Kasumi-1 (cell line): ENCODE data around the gene LPGAT1.
"Not testable (repeated sequence)": the region's sequence is repeated elsewhere in the genome, so short reads cannot be mapped to it uniquely, and the experiment has no call there.

Experiments used
- DNase-seq, 2 experiments: peaks; one replicate each; lab custom pipeline; 2025; lab: John Stamatoyannopoulos, UW

The LPGAT1 gene

DNA sequence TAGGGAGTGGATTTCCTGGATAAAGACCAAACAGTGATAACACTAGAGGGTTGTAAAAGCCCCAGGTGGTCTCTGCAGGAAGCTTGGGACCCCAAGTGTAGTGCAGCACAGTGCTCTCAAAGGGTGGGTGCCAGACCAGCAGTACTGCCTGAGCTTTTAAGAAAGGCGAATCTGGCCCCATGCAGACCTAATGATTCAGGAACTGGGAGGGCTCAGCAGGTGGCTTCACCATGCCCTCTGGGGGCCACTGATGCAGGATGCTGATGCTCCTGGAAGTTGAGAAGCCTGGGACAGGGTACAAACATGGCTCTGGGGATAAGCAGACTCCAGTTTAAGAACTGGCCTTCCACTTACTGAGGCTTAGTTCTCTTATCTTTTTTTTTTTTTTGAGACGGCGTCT is 126.0 kb downstream of the LPGAT1 start:
- DNase-seq, result no peak

DNA sequence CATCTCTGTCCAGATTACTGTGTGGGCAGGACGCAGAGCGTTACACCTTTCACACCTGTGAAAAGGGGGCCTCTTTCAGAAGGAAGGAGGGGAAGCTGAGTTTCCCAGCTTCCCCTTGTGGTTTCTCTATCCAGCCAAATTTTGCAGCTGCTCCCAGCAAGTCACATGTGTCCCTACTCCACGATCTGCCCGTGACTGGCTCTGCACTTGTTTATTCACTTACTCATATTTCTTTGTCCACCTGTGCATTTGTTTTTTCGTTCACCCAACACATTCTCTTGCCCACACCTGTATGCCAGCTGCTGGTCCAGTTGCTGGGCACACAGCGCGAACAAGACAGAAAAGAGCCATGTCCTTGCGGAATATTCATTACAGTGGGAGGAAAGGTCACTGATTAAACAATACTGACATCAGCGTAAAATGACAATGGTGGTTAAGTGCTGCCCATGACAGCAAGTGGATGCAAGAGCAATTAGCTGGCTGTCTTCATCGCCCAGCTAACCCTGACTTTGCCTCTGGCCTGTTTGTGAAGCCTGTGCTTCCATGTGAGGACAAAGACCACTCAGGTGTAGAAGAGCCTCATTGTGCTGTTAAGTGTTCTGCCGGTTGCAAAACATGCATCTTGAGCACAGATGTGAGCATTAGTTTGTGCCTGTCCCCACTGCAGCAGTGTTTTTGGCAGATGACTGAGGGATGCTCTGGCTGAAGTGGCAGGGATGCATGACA is 126.6 kb downstream of the LPGAT1 start:
- no peak for DNase-seq

GRCh38 chr1:211701733-211702132 is 128.8 kb downstream of the LPGAT1 start:
- no peak for DNase-seq

GRCh38 chr1:211699059-211699458 is 131.5 kb downstream of the LPGAT1 start:
- DNase-seq, result no peak

DNA sequence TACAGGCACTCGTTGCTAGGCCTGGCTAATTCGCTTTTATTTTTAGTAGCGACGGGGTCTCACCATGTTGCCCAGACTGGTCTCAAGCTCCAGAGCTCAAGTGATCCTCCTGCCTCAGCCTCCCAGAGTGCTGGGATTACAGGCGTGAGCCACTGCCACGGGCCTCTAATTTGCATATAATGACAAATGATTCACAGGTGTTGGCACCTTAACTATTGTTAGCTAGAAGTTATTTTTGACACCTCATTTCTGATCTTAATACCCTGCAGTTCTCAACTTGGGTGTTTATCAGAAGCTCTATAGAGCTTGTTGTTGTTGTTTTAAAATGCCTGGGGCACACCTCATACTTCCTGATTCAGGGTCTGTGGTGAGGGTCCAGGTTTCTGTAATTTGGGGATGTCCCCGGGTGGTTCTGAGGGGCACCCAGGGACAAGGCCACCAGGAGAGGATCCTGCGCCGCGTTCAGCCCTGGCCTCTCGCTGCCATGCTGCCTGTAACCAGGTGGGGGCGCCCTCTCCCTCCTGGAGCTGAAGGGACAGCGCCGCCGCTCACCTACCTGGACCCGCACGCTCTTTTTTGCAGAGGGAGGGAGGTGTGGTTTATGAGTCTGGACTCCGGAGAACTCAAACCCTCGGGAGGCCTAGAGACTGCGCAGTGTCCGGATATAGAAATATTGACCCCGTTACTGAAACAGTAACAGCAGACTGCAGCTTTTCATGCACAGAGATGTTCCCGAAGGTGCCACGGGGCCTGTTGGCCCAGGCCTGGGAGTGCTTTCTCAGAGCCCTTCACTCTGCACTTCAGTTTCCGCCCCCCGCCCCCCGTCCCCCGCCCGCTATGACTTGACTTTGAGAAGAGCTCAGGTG is 132.2 kb downstream of the LPGAT1 start:
- peak; percentile 52 to 61 for DNase-seq

- no peak for DNase-seq
Observed at GRCh38 chr1:211697356-211697755, 133.2 kb downstream of the LPGAT1 start.

DNA sequence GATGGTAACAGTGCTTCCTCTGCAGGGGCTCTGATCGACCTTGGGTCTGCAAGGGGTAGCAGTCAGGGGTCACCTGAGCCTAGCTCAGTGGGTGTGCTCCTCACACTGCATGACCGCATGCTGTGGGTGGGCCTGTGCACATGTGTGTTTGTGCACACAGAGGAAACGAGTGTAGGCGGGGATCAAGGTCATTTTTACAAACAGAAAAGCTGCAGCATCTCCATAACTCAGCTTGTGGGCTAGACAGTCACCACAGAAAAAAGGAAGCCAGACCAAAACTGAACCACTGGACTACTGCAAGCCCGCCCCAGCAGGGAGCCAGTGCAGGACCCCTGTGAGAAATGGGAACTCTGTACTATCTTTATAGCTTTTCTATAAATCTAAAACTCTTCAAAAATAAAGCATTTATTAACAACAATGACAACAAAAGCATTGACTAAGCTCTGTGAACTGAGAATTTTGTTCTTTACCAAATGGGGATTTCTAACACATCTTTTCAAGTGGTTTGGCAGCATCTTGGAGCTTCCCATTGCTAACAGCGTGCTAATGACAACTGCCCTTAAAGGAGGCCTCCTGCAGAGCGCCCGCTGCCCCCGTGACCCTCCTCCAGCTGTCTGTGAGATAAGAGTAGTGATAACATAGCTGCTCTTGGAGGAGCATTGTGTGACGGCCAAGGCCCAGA is 135.3 kb downstream of the LPGAT1 start:
- DNase-seq, result no peak

- not testable (repeated sequence) for DNase-seq
Observed at GRCh38 chr1:211693911-211694310, 136.7 kb downstream of the LPGAT1 start.
